HFFc6 (cell line): Measurements from ENCODE around the gene ADGRV1. TPM values are rescaled to one million over a fixed set of nuclear protein-coding genes. Genes with fewer than 3 reads are reported as not detected.
"Not testable (repeated sequence)": the region's sequence is repeated elsewhere in the genome, so short reads cannot be mapped to it uniquely, and the experiment has no call there.

Experiments used
- DNase-seq: peaks from one replicate; pipeline ENCODE4 v3.0.0-alpha.2; 2018
- H3K27ac Mint-ChIP-seq: 2 replicates; pipeline ENCODE4 v1.8.0; 2020; ENCODE audit warnings: mild to moderate bottlenecking, mixed read lengths
- H3K27me3 Mint-ChIP-seq: 2 replicates; pipeline ENCODE4 v1.8.0; 2021; ENCODE audit warnings: mild to moderate bottlenecking, moderate library complexity, mixed read lengths; ENCODE audit not compliant: insufficient read depth
- H3K36me3 Mint-ChIP-seq: 2 replicates; pipeline ENCODE4 v1.8.0; 2021; ENCODE audit warnings: low read depth, mixed read lengths
- H3K4me1 Mint-ChIP-seq: 2 replicates; pipeline ENCODE4 v1.8.0; 2020; ENCODE audit warnings: low read depth, mixed read lengths
- H3K4me3 Mint-ChIP-seq: 2 replicates; pipeline ENCODE4 v1.8.0; 2020; ENCODE audit warnings: mild to moderate bottlenecking, moderate library complexity, mixed read lengths
- H3K9me3 Mint-ChIP-seq: 2 replicates; pipeline ENCODE4 v1.8.0; 2020; ENCODE audit warnings: mild to moderate bottlenecking, mixed read lengths
- CTCF ChIP-seq: fragments of 200-600 bp; sonication (generic); IDR thresholded peaks from 2 replicates; pipeline ENCODE4 v1.5.0; 2021; ENCODE audit warnings: antibody characterized with exemption, mild to moderate bottlenecking
- total RNA-seq, 6 experiments: library from RNA; stranded (reverse); fragmentation: NEBNext Ultra II Directional; extraction: Animal tissue kit (Norgen Biotek cat#: 25700); gene quantifications; 2 replicates in 1 of 6; 3 replicates in 5 of 6; pipeline ENCODE4 v1.2.3, GENCODE V29; 2021

ADGRV1 gene
- total RNA-seq, 6 experiments from 2014 or later = not detected

DNA sequence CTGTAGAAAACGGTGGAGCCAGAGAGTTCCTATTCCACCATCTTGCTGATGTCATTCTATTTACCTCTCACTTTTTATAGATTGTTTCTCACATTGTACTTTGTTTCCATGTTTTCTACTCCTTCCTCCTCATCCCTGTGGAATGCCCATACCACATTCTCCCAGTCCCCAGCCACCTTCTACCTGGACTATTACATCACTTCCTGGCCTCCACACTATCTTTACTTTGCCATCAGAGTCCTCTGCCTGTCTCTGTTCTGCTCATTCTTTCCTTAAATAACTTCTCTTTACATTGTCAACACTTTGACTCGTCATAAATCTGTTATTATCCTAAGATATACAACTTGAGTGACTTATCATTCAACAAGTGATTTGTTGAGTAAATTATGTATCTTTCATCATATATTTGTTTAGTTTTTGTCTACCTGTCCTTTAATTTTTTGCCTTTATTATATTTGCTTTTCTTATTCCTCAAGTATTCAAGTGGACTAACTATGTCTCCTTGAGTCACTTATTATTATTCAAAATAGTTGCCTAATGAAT, 182.5 kb downstream of the ADGRV1 start:
- Mint-ChIP-seq H3K36me3 (no peaks in the 10 kb centered on the region), H3K4me1 (no peaks in the 10 kb centered on the region), H3K27me3 (no peaks in the 10 kb centered on the region; the same call in 1 of the 2 replicates), H3K9me3 (peaks cover 14% of the 10 kb centered on the region), H3K27ac (no peak overlapping the region), H3K4me3 (no peak overlapping the region)
- TF ChIP-seq CTCF = no peak
- DNase-seq = no peak

GRCh38 chr5:90746119-90746518, 187.5 kb downstream of the ADGRV1 start:
- Mint-ChIP-seq H3K4me1 (no peaks in the 10 kb centered on the region), H3K36me3 (no peaks in the 10 kb centered on the region), H3K9me3 (peaks cover 2% of the 10 kb centered on the region), H3K27me3 (no peaks in the 10 kb centered on the region), H3K4me3 (no peak overlapping the region), H3K27ac (no peak overlapping the region)
- no peak for DNase-seq
- no peak for TF ChIP-seq CTCF

GRCh38 chr5:90747175-90747574, 188.6 kb downstream of the ADGRV1 start:
- no peak overlapping the region for H3K4me3 Mint-ChIP-seq
- H3K9me3 Mint-ChIP-seq = no peaks in the 10 kb centered on the region; the same call in 1 of the 2 replicates
- TF ChIP-seq CTCF = no peak
- no peaks in the 10 kb centered on the region for H3K27me3 Mint-ChIP-seq
- no peaks in the 10 kb centered on the region for H3K36me3 Mint-ChIP-seq
- no peak overlapping the region for H3K27ac Mint-ChIP-seq
- no peak for DNase-seq
- H3K4me1 Mint-ChIP-seq = no peaks in the 10 kb centered on the region

DNA sequence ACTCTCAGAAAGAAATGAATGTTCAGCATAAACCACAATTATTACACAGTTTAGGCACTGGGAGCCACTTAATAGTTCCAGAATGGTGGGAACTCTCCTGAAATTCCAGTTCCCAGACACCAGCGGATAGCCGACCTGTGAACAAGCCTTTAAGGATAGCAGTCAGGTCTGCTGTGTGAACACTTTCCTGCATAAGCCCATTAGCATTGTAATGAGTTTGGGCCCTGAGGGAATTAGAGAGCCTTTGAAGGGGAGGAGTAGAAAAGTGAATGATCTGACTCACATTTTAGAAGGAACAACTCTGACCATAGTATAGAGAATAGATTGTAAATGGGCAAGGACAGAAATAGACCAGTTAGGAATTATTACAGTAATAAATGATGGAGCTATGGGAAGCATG, 189.1 kb downstream of the ADGRV1 start:
- H3K9me3 Mint-ChIP-seq = no peaks in the 10 kb centered on the region; the same call in 1 of the 2 replicates
- DNase-seq = no peak
- TF ChIP-seq CTCF = no peak
- no peak overlapping the region for H3K4me3 Mint-ChIP-seq
- H3K27ac Mint-ChIP-seq = no peak overlapping the region
- no peaks in the 10 kb centered on the region for H3K4me1 Mint-ChIP-seq
- H3K27me3 Mint-ChIP-seq = no peaks in the 10 kb centered on the region
- H3K36me3 Mint-ChIP-seq = no peaks in the 10 kb centered on the region

DNA sequence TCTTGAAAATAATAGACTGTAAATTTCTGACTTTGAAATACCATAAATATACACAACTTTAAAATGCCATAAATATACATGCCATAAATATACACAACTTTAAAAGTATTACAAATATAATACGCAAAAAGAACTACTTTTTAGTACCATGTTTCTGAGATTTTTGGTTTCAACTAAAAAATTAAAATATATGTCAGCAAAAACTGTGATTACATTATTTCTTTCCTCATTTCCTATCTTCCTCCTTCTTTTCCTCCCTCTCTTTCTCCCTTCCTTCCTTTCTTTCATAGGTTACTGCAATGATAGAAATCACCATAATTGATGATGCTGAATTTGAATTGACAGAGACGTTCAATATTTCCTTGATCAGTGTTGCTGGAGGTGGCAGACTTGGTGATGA, 200.5 kb downstream of the ADGRV1 start:
- H3K9me3 Mint-ChIP-seq = 0 out of 2 replicates have a peak, but pooled peaks cover 3% of the 10 kb centered on the region
- H3K4me1 Mint-ChIP-seq = no peaks in the 10 kb centered on the region
- no peak for TF ChIP-seq CTCF
- H3K27me3 Mint-ChIP-seq = no peaks in the 10 kb centered on the region
- no peak for DNase-seq
- H3K36me3 Mint-ChIP-seq = no peaks in the 10 kb centered on the region
- H3K27ac Mint-ChIP-seq = no peak overlapping the region
- H3K4me3 Mint-ChIP-seq = no peak overlapping the region

GRCh38 chr5:90767710-90768109, 209.1 kb downstream of the ADGRV1 start:
- Mint-ChIP-seq H3K27ac (no peak overlapping the region), H3K27me3 (no peaks in the 10 kb centered on the region), H3K36me3 (no peaks in the 10 kb centered on the region), H3K4me1 (no peaks in the 10 kb centered on the region), H3K4me3 (no peak overlapping the region), H3K9me3 (peaks cover 10% of the 10 kb centered on the region)
- no peak for TF ChIP-seq CTCF
- DNase-seq = no peak

GRCh38 chr5:90770006-90770541, 211.5 kb downstream of the ADGRV1 start:
- not testable (repeated sequence) for DNase-seq, H3K4me3 Mint-ChIP-seq, H3K9me3 Mint-ChIP-seq, H3K27ac Mint-ChIP-seq, H3K4me1 Mint-ChIP-seq, H3K36me3 Mint-ChIP-seq, H3K27me3 Mint-ChIP-seq
